ENCODE data around the gene CPT1A. TPM values are rescaled to one million over a fixed set of nuclear protein-coding genes. Genes with fewer than 3 reads are reported as not detected.

Gene CPT1A
- total RNA-seq, 1 donor = 29.3 TPM

DNA sequence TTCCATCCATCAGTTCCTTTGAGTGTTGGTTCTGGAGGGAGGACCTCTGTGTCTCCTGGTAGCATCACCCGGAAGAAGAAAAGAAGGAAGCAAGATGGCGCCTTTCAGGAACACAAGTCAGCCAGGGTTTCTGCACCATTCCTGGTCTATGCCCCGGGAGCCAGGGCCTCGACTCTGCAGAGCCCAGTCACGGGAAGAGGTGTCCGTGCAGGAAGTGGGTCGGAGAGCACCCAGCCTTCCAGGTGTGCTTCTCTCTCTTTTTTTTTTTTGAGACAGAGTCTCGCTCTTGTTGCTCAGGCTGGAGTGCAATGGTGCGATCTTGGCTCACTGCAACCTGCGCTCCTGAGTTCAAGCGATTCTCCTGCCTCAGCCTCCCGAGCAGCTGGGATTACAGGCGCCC lies 40.7 kb upstream of the CPT1A start:
- TF ChIP-seq CTCF (IDR thresholded peaks at IDR 0.05; ENCODE audit: extremely low read depth, low read depth, low read length) = no peak
- Histone ChIP-seq H3K9me3 (ENCODE audit: low read depth, low read length) (no peaks in the 10 kb centered on the region), H3K4me1 (ENCODE audit: insufficient read depth, low read length) (no peaks in the 10 kb centered on the region), H3K36me3 (ENCODE audit: insufficient read depth, low read length) (no peaks in the 10 kb centered on the region), H3K4me3 (ENCODE audit: insufficient read depth, low read length) (no peak overlapping the region), H3K4me2 (ENCODE audit: insufficient read depth, low read length) (no peak overlapping the region), H3K79me2 (ENCODE audit: insufficient read depth, low read length) (no peaks in the 10 kb centered on the region), H4K20me1 (ENCODE audit: insufficient read depth, low read length) (no peaks in the 10 kb centered on the region), H3K27me3 (ENCODE audit: insufficient read depth, low read length) (no peaks in the 10 kb centered on the region), H3K27ac (ENCODE audit: low read depth, low read length) (no peak overlapping the region), H2AFZ (ENCODE audit: low read length) (no peak overlapping the region)
- DNase-seq (ENCODE audit: insufficient read length, low spot score, missing footprints) = no peak

- TF ChIP-seq CTCF (IDR thresholded peaks at IDR 0.05; ENCODE audit: extremely low read depth, low read depth, low read length) = no peak
- no peak for DNase-seq (ENCODE audit: insufficient read length, low spot score, missing footprints)
- Histone ChIP-seq H4K20me1 (ENCODE audit: insufficient read depth, low read length) (no peaks in the 10 kb centered on the region), H3K4me2 (ENCODE audit: insufficient read depth, low read length) (no peak overlapping the region), H3K79me2 (ENCODE audit: insufficient read depth, low read length) (no peaks in the 10 kb centered on the region), H3K4me1 (ENCODE audit: insufficient read depth, low read length) (no peaks in the 10 kb centered on the region), H3K27ac (ENCODE audit: low read depth, low read length) (no peak overlapping the region), H2AFZ (ENCODE audit: low read length) (no peak overlapping the region), H3K27me3 (ENCODE audit: insufficient read depth, low read length) (no peaks in the 10 kb centered on the region), H3K36me3 (ENCODE audit: insufficient read depth, low read length) (no peaks in the 10 kb centered on the region), H3K9me3 (ENCODE audit: low read depth, low read length) (no peaks in the 10 kb centered on the region), H3K4me3 (ENCODE audit: insufficient read depth, low read length) (no peak overlapping the region)
Observed at GRCh38 chr11:68881320-68881719, 39.6 kb upstream of the CPT1A start.

DNA sequence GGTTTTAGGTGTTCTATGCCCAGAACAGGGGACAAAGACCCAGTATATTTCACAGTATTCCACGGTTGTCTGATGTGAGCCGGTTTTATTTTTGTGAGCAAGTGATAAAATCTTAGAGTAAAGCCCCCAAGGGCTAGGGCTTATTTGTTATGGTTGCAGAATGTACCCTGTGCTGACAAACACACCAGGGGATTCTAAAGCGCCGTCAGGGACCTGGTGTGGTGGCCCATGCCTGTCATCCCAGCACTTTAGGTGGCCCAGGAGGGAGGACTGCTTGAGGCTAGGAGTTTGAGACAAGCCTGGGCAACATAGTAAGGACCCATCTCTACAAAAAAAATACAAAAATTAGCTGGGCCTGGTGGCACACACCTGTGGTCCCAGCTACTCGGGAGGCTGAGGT lies 39.1 kb upstream of the CPT1A start:
- Histone ChIP-seq H3K27ac (ENCODE audit: low read depth, low read length) (no peak overlapping the region), H4K20me1 (ENCODE audit: insufficient read depth, low read length) (no peaks in the 10 kb centered on the region), H3K36me3 (ENCODE audit: insufficient read depth, low read length) (no peaks in the 10 kb centered on the region), H3K9me3 (ENCODE audit: low read depth, low read length) (no peaks in the 10 kb centered on the region), H3K79me2 (ENCODE audit: insufficient read depth, low read length) (no peaks in the 10 kb centered on the region), H3K4me1 (ENCODE audit: insufficient read depth, low read length) (no peaks in the 10 kb centered on the region), H3K27me3 (ENCODE audit: insufficient read depth, low read length) (no peaks in the 10 kb centered on the region), H3K4me2 (ENCODE audit: insufficient read depth, low read length) (no peak overlapping the region), H3K4me3 (ENCODE audit: insufficient read depth, low read length) (no peak overlapping the region), H2AFZ (ENCODE audit: low read length) (no peak overlapping the region)
- no peak for TF ChIP-seq CTCF (IDR thresholded peaks at IDR 0.05; ENCODE audit: extremely low read depth, low read depth, low read length)
- DNase-seq (ENCODE audit: insufficient read length, low spot score, missing footprints) = no peak

DNA sequence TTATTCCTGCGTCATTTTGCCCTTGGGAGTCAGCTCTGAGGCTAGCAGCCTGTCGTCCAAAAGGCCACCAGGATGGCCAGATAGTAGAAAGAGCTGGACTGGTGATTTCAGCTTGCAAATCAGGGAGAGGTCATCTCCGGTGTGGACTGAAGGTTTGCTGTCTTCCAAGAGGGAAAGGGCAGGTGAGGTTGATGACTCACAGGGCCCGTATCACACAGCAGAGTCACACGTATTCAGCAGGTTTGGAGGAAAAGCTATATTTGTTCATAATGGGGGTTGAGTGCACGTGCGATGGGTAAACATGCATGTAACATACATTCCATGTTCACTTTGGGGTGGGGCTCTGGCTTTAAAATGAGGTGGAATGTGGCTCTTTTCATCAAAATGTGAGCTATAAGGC lies 36.3 kb upstream of the CPT1A start:
- DNase-seq (ENCODE audit: insufficient read length, low spot score, missing footprints) = no peak
- peaks cover 2% of the 10 kb centered on the region for H4K20me1 ChIP-seq (ENCODE audit: insufficient read depth, low read length)
- H3K9me3 ChIP-seq (ENCODE audit: low read depth, low read length) = no peaks in the 10 kb centered on the region
- no peak for TF ChIP-seq CTCF (IDR thresholded peaks at IDR 0.05; ENCODE audit: extremely low read depth, low read depth, low read length)
- no peak overlapping the region for H2AFZ ChIP-seq (ENCODE audit: low read length)
- no peaks in the 10 kb centered on the region for H3K36me3 ChIP-seq (ENCODE audit: insufficient read depth, low read length)
- H3K79me2 ChIP-seq (ENCODE audit: insufficient read depth, low read length) = no peaks in the 10 kb centered on the region
- no peak overlapping the region for H3K27ac ChIP-seq (ENCODE audit: low read depth, low read length)
- H3K4me3 ChIP-seq (ENCODE audit: insufficient read depth, low read length) = no peak overlapping the region
- no peak overlapping the region for H3K4me2 ChIP-seq (ENCODE audit: insufficient read depth, low read length)
- H3K4me1 ChIP-seq (ENCODE audit: insufficient read depth, low read length) = peaks cover 6% of the 10 kb centered on the region
- H3K27me3 ChIP-seq (ENCODE audit: insufficient read depth, low read length) = no peaks in the 10 kb centered on the region
